Uterus (tissue), 2 donors: ENCODE results near the gene FRMPD4.

Source experiments
- POLR2A ChIP-seq, 2 donors: fragments of 450-650 bp; IDR thresholded peaks; one replicate each; pipeline ENCODE4 v1.6.1; 2016; ENCODE audit warnings: antibody characterized with exemption in 2 of 2, mild to moderate bottlenecking in 1 of 2, moderate library complexity in 1 of 2
- TF ChIP-seq, protein P1 (sequence below), 4 experiments: fragments of 200-600 bp in 2 of 4; fragments of 450-650 bp in 2 of 4; sonication (generic) in 2 of 4; IDR thresholded peaks; one replicate each; pipeline ENCODE4 v1.5.1; 2016 to 2019; ENCODE audit warnings: antibody characterized with exemption in 4 of 4, mild to moderate bottlenecking in 2 of 4, moderate library complexity in 1 of 4

DNA sequence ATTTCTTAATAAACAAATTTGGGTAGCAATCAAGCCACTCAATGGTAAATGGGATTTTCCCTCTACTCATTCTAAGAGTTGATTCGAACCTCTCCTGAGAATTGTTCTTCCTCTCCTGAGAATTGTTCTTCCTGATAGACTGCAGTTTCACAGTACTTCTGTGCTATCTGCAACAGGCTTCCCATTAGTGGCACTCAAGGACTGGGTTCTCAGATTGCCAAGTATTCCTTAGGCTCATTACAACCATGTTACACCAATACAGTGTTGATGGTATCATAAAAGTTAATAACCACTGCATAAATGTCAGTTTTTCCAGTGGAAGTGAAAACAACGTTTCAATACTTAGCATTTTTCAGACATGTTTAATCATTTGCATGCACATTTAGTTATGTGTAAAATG, 201.6 kb downstream of the FRMPD4 start:
- TF ChIP-seq, protein P1, sequence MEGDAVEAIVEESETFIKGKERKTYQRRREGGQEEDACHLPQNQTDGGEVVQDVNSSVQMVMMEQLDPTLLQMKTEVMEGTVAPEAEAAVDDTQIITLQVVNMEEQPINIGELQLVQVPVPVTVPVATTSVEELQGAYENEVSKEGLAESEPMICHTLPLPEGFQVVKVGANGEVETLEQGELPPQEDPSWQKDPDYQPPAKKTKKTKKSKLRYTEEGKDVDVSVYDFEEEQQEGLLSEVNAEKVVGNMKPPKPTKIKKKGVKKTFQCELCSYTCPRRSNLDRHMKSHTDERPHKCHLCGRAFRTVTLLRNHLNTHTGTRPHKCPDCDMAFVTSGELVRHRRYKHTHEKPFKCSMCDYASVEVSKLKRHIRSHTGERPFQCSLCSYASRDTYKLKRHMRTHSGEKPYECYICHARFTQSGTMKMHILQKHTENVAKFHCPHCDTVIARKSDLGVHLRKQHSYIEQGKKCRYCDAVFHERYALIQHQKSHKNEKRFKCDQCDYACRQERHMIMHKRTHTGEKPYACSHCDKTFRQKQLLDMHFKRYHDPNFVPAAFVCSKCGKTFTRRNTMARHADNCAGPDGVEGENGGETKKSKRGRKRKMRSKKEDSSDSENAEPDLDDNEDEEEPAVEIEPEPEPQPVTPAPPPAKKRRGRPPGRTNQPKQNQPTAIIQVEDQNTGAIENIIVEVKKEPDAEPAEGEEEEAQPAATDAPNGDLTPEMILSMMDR (IDR thresholded peaks at IDR 0.05) = no peak
- no peak for TF ChIP-seq POLR2A (IDR thresholded peaks at IDR 0.05)
